ENCODE results near the gene IER5L. TPM values are rescaled to one million over a fixed set of nuclear protein-coding genes. Genes with fewer than 3 reads are reported as not detected.

The IER5L gene
- total and polyA plus RNA-seq, 9 of the 15 experiments (the other 6 are each of a cell fraction or from before 2014, with no cell fraction given) = 0.14 to 11.9 (median 0.52) TPM

- no peak for TF ChIP-seq PCBP2 (IDR thresholded peaks at IDR 0.05; ENCODE audit: low read depth, low read length, poor library complexity, severe bottlenecking)
- TF ChIP-seq CBFA2T3 (IDR thresholded peaks at IDR 0.05) = no peak
These were observed 31.0 kb upstream of the IER5L start (continued) for GRCh38 chr9:129209109-129209508.

DNA sequence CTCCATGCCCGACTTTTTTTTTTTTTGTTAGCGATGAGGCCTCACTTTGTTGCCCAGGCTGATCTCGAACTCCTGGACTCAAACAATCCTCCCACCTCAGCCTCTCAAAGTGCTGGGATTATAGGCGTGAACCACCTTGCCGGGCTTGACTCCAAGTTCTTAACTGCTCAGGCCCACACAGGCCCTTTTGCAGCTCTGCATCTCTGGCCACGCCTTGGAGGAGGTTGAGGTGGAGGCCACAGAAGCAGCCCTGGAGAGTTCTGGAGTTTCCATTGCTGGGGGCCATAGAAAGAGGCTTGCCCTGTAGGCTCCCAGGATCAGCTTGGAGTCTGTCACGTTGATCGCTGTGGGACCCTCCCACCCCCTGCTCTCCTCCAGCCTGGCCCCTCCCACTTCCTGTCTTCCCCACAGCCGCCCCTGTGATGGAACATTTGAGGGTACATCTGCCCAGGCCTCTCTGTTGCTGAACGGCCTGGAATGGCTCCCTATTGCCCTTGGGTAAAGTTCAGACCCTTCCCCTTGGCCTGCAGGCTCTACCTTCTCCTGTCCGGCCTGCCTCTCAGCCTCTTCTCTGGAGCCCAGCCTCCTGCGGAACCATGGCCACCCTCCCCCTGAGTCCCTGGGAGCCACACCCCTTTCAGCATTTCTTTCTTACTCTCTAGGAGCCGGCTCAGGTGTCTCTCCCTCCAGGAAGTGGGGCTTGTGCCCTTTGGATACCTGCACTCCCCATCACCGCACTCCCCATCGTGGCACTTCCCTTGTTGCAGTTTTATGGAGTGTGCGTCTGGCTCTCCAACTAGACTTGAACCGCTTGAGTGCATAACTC lies 30.4 kb upstream of the IER5L start:
- no peaks in the 10 kb centered on the region for H3K9me1 ChIP-seq (ENCODE audit: control insufficient read depth, insufficient read depth, low read length)
- H3K9ac ChIP-seq (ENCODE audit: insufficient read depth in 1 of 2, low read depth in 2 of 2, low read length in 2 of 2) = peak overlapping the region in 1 of 2 experiments; percentile 38; a peak in 1 of 4 replicates
- FAIRE-seq (no peak), ATAC-seq (peak; percentile 78), DNase-seq (ENCODE audit: extremely low read depth in 1 of 4, low spot score in 3 of 4) (peak; percentile 51 to 71 (median 68))
- no peak overlapping the region for H3K4me2 ChIP-seq (ENCODE audit: insufficient read depth, low read length)
- no peak overlapping the region for H3K27ac ChIP-seq (ENCODE audit: extremely low read depth, low read depth, low read length)
- H4K20me1 ChIP-seq (replicated peaks; ENCODE audit: control insufficient read depth, insufficient read depth, low read length) = no peaks in the 10 kb centered on the region
- POLR2A ChIA-PET = no interaction called here
- H3K9me3 ChIP-seq (replicated peaks; ENCODE audit: control insufficient read depth, insufficient read depth, low read depth, low read length) = no peaks in the 10 kb centered on the region
- H3K79me2 ChIP-seq (ENCODE audit: control insufficient read depth, insufficient read depth, low read length) = no peaks in the 10 kb centered on the region
- no TSS peak for BruUV-seq (replicated peaks)
- in situ Hi-C loops (cut with MboI) = no loop called here
- CTCF ChIA-PET (ENCODE audit: low intra/inter-chr PET ratio) = no interaction called here
- no peak overlapping the region for H3K4me3 ChIP-seq
- 45% methylated on average over 16 of the region's 17 CpGs for WGBS (ENCODE audit: insufficient coverage, low coverage, missing lambda C conversion rate)
- no peaks in the 10 kb centered on the region for H3K27me3 ChIP-seq (ENCODE audit: control insufficient read depth in 2 of 2, insufficient read depth in 2 of 2, low read length in 2 of 2)
- intact Hi-C loops (cut with micrococcal nuclease) = no loop called here
- peak overlapping the region; percentile 86 for H2AFZ ChIP-seq (ENCODE audit: low read depth, low read length)
- no peaks in the 10 kb centered on the region for H3K36me3 ChIP-seq (ENCODE audit: control insufficient read depth, insufficient read depth, low read length)
- H3K4me1 ChIP-seq (replicated peaks in 1 of 2; ENCODE audit: control insufficient read depth in 2 of 2, insufficient read depth in 2 of 2, low read length in 2 of 2) = peaks cover 9 to 17% of the 10 kb centered on the region in 2 experiments
- TF ChIP-seq E2F3 (CRISPR knock-in tag; IDR thresholded peaks at IDR 0.05) = no peak
- no peak for TF ChIP-seq ZBTB26 (CRISPR knock-in tag; IDR thresholded peaks at IDR 0.05)
- no peak for TF ChIP-seq KAT8 (IDR thresholded peaks at IDR 0.05; ENCODE audit: low read depth)
- TF ChIP-seq FUS (optimal IDR thresholded peaks at IDR 0.05; ENCODE audit: low read depth, low read length) = no peak
- TF ChIP-seq YY1 (IDR thresholded peaks at IDR 0.05; ENCODE audit: borderline replicate concordance in 1 of 3, control insufficient read depth in 1 of 3, extremely low read depth in 1 of 3, insufficient read depth in 3 of 3, insufficient read length in 1 of 3, insufficient replicate concordance in 2 of 3, low read depth in 1 of 3, low read length in 2 of 3) = peak in 1 of 3 experiments; percentile 28
- TF ChIP-seq MAFG (tag; conservative IDR thresholded peaks at IDR 0.05) = no peak
- TF ChIP-seq HDGF (IDR thresholded peaks at IDR 0.05) = no peak
- no peak for TF ChIP-seq EGR1 (conservative IDR thresholded peaks at IDR 0.05)
- TF ChIP-seq ZNF184 (CRISPR knock-in tag; IDR thresholded peaks at IDR 0.05) = no peak
- TF ChIP-seq BRD4 (IDR thresholded peaks at IDR 0.05) = no peak
- 0 out of 2 replicates have a peak, but pooled peaks have one; percentile 45 for TF ChIP-seq CBFB (CRISPR knock-in tag; IDR thresholded peaks at IDR 0.05)
- TF ChIP-seq PKNOX1 (IDR thresholded peaks at IDR 0.05) = peak; percentile 33; the same call in 1 of the 2 replicates
- TF ChIP-seq ZNF395 (CRISPR knock-in tag; IDR thresholded peaks at IDR 0.05) = no peak
- TF ChIP-seq MAX (CRISPR knock-in tag; IDR thresholded peaks at IDR 0.05) = 0 out of 2 replicates have a peak, but pooled peaks have one; percentile 23

All from K562 (cell line).